ENCODE results near the gene SLC7A11. TPM values are rescaled to one million over a fixed set of nuclear protein-coding genes. Genes with fewer than 3 reads are reported as not detected.

Gene SLC7A11
- total RNA-seq, 4 donors from 2014 or later, result 0.61 to 1.2 (median 0.73) TPM

GRCh38 chr4:138204507-138204906 lies 37.6 kb downstream of the SLC7A11 start:
- no peak for DNase-seq (ENCODE audit: low spot score in 2 of 2)
- intact Hi-C loops (cut with DNase I; ENCODE audit: low total_unique reads), result no loop called here
- TF ChIP-seq, protein P1, sequence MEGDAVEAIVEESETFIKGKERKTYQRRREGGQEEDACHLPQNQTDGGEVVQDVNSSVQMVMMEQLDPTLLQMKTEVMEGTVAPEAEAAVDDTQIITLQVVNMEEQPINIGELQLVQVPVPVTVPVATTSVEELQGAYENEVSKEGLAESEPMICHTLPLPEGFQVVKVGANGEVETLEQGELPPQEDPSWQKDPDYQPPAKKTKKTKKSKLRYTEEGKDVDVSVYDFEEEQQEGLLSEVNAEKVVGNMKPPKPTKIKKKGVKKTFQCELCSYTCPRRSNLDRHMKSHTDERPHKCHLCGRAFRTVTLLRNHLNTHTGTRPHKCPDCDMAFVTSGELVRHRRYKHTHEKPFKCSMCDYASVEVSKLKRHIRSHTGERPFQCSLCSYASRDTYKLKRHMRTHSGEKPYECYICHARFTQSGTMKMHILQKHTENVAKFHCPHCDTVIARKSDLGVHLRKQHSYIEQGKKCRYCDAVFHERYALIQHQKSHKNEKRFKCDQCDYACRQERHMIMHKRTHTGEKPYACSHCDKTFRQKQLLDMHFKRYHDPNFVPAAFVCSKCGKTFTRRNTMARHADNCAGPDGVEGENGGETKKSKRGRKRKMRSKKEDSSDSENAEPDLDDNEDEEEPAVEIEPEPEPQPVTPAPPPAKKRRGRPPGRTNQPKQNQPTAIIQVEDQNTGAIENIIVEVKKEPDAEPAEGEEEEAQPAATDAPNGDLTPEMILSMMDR (IDR thresholded peaks at IDR 0.05), result no peak
- no peak for TF ChIP-seq POLR2A (IDR thresholded peaks at IDR 0.05)
- no peak overlapping the region for H3K4me3 ChIP-seq (ENCODE audit: low read depth, poor library complexity, severe bottlenecking)
- WGBS, 2 donors, result 87% methylated on average over 5 of the region's 5 CpGs

DNA sequence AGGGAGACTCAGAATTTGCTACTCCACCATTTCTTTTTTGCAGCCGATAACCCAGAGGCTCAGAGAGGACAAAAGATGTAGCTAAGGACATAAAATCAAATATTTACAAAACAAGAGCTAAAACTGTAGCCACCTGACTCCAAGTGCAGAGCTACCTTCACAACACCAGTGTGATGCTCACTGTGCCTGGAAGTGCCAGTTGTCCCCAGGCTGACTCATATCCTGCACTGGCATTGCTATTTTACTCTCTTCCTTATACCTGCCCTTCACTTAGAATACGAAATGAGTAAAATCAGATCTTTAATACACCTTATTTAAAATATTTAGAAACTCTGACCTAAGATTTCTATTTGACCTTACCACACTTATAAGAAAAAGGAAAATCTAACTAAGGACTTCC lies 39.5 kb downstream of the SLC7A11 start:
- intact Hi-C loops (cut with DNase I; ENCODE audit: low total_unique reads), result no loop called here
- DNase-seq (ENCODE audit: low spot score in 2 of 2), result no peak
- TF ChIP-seq, protein P1 (IDR thresholded peaks at IDR 0.05), result no peak
- TF ChIP-seq POLR2A (IDR thresholded peaks at IDR 0.05), result no peak
- 84 to 95% methylated on average over 2 of the region's 2 CpGs for WGBS, 2 donors
- H3K4me3 ChIP-seq (ENCODE audit: low read depth, poor library complexity, severe bottlenecking), result no peak overlapping the region

- no peak overlapping the region for H3K4me3 ChIP-seq (ENCODE audit: low read depth, poor library complexity, severe bottlenecking)
- no peak for DNase-seq (ENCODE audit: low spot score in 2 of 2)
- intact Hi-C loops (cut with DNase I; ENCODE audit: low total_unique reads), result no loop called here
- no peak for TF ChIP-seq POLR2A (IDR thresholded peaks at IDR 0.05)
- TF ChIP-seq, protein P1 (IDR thresholded peaks at IDR 0.05), result no peak
- WGBS, 2 donors, result 44 to 48% methylated on average over 1 of the region's 1 CpG
Observed at GRCh38 chr4:138200236-138200590, 41.9 kb downstream of the SLC7A11 start.

- H3K4me3 ChIP-seq (ENCODE audit: low read depth, poor library complexity, severe bottlenecking), result no peak overlapping the region
- TF ChIP-seq, protein P1 (IDR thresholded peaks at IDR 0.05), result no peak
- TF ChIP-seq POLR2A (IDR thresholded peaks at IDR 0.05), result no peak
- intact Hi-C loops (cut with DNase I; ENCODE audit: low total_unique reads), result no loop called here
- WGBS, 2 donors, result 40 to 44% methylated on average over 5 of the region's 5 CpGs
- DNase-seq (ENCODE audit: low spot score in 2 of 2), result no peak
Observed at GRCh38 chr4:138199568-138200235, 42.4 kb downstream of the SLC7A11 start.

GRCh38 chr4:138196153-138196552 lies 46.0 kb downstream of the SLC7A11 start:
- TF ChIP-seq POLR2A (IDR thresholded peaks at IDR 0.05), result no peak
- TF ChIP-seq, protein P1 (IDR thresholded peaks at IDR 0.05), result no peak
- intact Hi-C loops (cut with DNase I; ENCODE audit: low total_unique reads), result no loop called here
- H3K4me3 ChIP-seq (ENCODE audit: low read depth, poor library complexity, severe bottlenecking), result no peak overlapping the region
- WGBS, 2 donors, result 85 to 90% methylated on average over 3 of the region's 3 CpGs
- DNase-seq (ENCODE audit: low spot score in 2 of 2), result no peak

- intact Hi-C loops (cut with DNase I; ENCODE audit: low total_unique reads), result loop anchor here (5.0 kb wide), 1 partner anchor 258 kb away; no protein-coding TSS in a partner anchor
- TF ChIP-seq POLR2A (IDR thresholded peaks at IDR 0.05), result no peak
- TF ChIP-seq, protein P1 (IDR thresholded peaks at IDR 0.05), result no peak
- WGBS, 2 donors, result 96 to 97% methylated on average over 1 of the region's 1 CpG
- no peak for DNase-seq (ENCODE audit: low spot score in 2 of 2)
- H3K4me3 ChIP-seq (ENCODE audit: low read depth, poor library complexity, severe bottlenecking), result no peak overlapping the region
Observed at GRCh38 chr4:138193963-138194362, 48.2 kb downstream of the SLC7A11 start.

Measured in lower leg skin (tissue), 4 donors.